Measurements from ENCODE around the gene PADI2. TPM values are rescaled to one million over a fixed set of nuclear protein-coding genes. Genes with fewer than 3 reads are reported as not detected.

Gene PADI2
- total RNA-seq, 1 donor from 2014 or later, result 3.5 TPM

DNA sequence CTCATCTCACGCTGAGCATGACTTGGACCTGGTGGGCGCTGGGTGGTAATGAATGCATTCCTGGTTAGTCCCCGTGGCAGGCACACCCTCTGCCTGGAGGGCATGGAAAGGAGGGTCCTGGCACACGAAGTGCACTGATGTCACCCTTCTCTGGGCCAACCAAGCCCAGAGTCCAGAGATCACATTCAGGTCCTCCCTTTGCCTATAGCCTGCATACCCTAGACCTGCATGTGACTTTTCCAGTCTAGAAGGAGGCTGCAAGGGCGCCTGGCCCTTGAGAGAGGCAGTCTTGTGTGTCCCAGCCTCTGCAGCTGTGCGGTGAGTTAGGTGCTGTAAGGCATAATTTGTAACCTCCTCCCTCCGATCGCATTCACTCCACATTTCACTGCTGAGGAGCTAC, 22.1 kb downstream of the PADI2 start:
- Mint-ChIP-seq H3K9me3 (no peaks in the 10 kb centered on the region), H3K27ac (peak overlapping the region; percentile 55), H3K36me3 (no peaks in the 10 kb centered on the region), H3K4me1 (ENCODE audit: unreplicated experiment) (peaks cover 34% of the 10 kb centered on the region), H3K27me3 (no peaks in the 10 kb centered on the region), H3K4me3 (peak overlapping the region; percentile 28)
- TF ChIP-seq, protein P1, sequence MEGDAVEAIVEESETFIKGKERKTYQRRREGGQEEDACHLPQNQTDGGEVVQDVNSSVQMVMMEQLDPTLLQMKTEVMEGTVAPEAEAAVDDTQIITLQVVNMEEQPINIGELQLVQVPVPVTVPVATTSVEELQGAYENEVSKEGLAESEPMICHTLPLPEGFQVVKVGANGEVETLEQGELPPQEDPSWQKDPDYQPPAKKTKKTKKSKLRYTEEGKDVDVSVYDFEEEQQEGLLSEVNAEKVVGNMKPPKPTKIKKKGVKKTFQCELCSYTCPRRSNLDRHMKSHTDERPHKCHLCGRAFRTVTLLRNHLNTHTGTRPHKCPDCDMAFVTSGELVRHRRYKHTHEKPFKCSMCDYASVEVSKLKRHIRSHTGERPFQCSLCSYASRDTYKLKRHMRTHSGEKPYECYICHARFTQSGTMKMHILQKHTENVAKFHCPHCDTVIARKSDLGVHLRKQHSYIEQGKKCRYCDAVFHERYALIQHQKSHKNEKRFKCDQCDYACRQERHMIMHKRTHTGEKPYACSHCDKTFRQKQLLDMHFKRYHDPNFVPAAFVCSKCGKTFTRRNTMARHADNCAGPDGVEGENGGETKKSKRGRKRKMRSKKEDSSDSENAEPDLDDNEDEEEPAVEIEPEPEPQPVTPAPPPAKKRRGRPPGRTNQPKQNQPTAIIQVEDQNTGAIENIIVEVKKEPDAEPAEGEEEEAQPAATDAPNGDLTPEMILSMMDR (conservative IDR thresholded peaks at IDR 0.05), result no peak
- no peak for DNase-seq (ENCODE audit: extremely low spot score, unreplicated experiment)

DNA sequence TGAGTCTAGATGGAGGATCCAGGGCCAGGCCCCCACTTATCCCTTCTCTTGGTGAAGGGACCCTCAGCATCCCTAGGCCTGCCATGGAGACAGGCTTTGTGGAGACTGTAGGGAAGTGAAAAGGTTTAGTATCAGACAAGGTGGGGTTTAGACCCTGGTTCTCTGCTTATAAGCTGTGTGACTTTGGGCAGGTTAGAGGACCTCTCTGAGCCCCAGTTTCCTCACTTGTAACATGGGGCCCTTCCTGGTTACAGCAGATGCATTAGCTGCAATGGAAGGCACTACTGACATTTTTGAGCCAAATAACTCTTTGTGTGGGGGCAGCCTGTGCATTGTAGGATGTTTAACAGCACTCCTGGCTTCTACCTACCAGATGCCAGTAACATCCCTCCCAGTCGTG, 22.7 kb downstream of the PADI2 start:
- Mint-ChIP-seq H3K27me3 (no peaks in the 10 kb centered on the region), H3K4me1 (ENCODE audit: unreplicated experiment) (peaks cover 35% of the 10 kb centered on the region), H3K36me3 (no peaks in the 10 kb centered on the region), H3K4me3 (no peak overlapping the region), H3K9me3 (no peaks in the 10 kb centered on the region), H3K27ac (no peak overlapping the region)
- no peak for DNase-seq (ENCODE audit: extremely low spot score, unreplicated experiment)
- TF ChIP-seq, protein P1 (conservative IDR thresholded peaks at IDR 0.05), result no peak

DNA sequence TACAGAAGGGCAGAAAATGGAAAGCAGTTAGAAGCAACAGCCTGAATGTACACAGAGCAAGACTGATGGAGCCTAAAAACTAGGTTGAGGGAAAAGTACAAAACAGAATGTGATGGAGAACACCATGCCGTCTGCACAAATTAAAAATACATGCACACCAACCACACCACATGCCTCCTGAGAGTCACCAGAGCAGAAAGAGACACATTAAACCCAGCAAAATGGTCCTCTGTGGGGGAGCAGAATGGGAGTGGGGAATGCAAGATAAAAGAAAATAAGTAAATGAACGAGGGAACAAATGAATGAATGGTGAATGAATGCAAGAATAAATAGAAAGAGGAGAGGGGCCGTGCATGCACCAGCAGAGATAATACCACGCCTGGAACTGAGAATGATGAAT, 24.1 kb downstream of the PADI2 start:
- H3K27me3 Mint-ChIP-seq, result no peaks in the 10 kb centered on the region
- H3K4me3 Mint-ChIP-seq, result no peak overlapping the region
- no peak overlapping the region for H3K27ac Mint-ChIP-seq
- H3K4me1 Mint-ChIP-seq (ENCODE audit: unreplicated experiment), result peaks cover 39% of the 10 kb centered on the region
- DNase-seq (ENCODE audit: extremely low spot score, unreplicated experiment), result no peak
- TF ChIP-seq, protein P1 (conservative IDR thresholded peaks at IDR 0.05), result no peak
- no peaks in the 10 kb centered on the region for H3K36me3 Mint-ChIP-seq
- no peaks in the 10 kb centered on the region for H3K9me3 Mint-ChIP-seq

DNA sequence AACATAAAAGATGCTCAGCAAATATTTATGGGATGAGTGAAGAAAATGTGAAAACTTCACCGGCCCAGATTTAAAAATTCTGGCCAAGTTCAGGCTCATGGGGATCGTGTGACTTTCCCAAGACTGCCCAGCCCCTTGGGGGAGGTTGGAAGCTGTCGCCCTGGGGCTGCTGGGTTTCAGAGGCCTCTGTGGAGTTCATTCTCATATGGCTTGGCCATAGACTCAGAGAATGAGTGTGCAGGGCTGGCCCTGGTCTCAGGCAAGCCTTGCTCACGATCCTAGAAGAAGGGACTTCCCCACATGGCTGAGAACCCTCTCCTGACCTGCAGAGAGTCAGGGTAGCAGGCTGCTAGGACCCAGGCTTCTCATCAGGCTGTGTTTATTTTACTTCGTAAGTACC, 24.6 kb downstream of the PADI2 start:
- Mint-ChIP-seq H3K36me3 (no peaks in the 10 kb centered on the region), H3K4me3 (no peak overlapping the region), H3K27me3 (no peaks in the 10 kb centered on the region), H3K4me1 (ENCODE audit: unreplicated experiment) (peaks cover 44% of the 10 kb centered on the region), H3K9me3 (no peaks in the 10 kb centered on the region), H3K27ac (no peak overlapping the region)
- TF ChIP-seq, protein P1 (conservative IDR thresholded peaks at IDR 0.05), result no peak
- DNase-seq (ENCODE audit: extremely low spot score, unreplicated experiment), result no peak

DNA sequence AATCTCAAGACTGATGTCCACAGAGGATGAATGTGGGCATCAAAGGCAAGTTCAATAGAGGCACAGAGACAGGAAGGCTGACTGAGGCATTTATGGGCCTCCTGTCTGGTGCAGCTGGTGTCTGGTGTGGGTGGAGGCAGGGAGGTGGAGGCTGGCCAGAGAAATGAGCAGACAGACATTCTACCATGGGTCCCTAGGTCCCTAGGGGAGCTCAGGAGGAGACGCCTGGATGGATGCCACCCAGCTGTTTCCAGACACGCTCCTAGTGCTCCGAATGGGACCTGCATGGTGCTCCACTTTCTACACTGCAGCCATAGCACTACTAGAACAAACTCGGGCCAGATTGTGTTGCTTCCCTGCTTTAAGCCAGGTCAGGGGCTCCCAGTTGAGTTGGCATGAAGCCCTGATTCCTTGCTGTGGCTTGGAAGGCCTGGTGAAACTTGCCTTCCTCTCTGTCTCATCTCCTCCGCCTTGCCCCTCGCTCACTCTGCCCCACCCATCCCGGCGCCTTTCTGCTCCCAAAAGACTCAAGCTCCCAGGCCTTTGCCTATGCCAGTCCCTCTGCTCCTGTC, 25.3 kb downstream of the PADI2 start:
- DNase-seq (ENCODE audit: extremely low spot score, unreplicated experiment), result no peak
- Mint-ChIP-seq H3K4me1 (ENCODE audit: unreplicated experiment) (peaks cover 45% of the 10 kb centered on the region), H3K27me3 (no peaks in the 10 kb centered on the region), H3K36me3 (no peaks in the 10 kb centered on the region), H3K27ac (no peak overlapping the region), H3K4me3 (no peak overlapping the region), H3K9me3 (no peaks in the 10 kb centered on the region)
- TF ChIP-seq, protein P1 (conservative IDR thresholded peaks at IDR 0.05), result no peak

DNA sequence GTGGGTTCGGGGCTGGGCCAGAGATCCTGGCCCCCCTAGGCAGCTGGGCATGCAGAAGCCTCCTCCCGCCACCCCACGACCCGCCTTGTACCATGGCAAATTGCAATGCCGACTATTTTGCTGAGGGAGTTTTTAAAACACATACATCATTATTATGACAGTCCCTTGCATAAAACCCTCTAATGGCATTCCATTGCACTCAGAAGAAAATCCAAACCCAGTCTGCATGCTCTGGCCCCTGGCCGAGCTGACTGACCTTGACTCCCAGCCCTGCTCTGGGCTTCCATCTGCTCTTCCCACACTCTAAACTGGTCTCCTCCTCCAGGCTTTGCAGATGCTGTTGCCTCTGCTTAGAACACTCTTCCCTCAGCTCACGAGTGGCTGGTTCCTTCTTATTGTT, 28.0 kb downstream of the PADI2 start:
- Mint-ChIP-seq H3K27ac (no peak overlapping the region), H3K36me3 (no peaks in the 10 kb centered on the region), H3K4me1 (ENCODE audit: unreplicated experiment) (peaks cover 30% of the 10 kb centered on the region), H3K27me3 (no peaks in the 10 kb centered on the region), H3K9me3 (no peaks in the 10 kb centered on the region), H3K4me3 (no peak overlapping the region)
- no peak for DNase-seq (ENCODE audit: extremely low spot score, unreplicated experiment)
- TF ChIP-seq, protein P1 (conservative IDR thresholded peaks at IDR 0.05), result no peak
